Progenitor cell of endocrine pancreas (in vitro differentiated cells): ENCODE data around the gene PSMA2. TPM values are rescaled to one million over a fixed set of nuclear protein-coding genes. Genes with fewer than 3 reads are reported as not detected.

Experiments used
- DNase-seq: peaks from one replicate; pipeline ENCODE4 v3.0.0; 2021; ENCODE audit warnings: low spot score; ENCODE audit not compliant: unreplicated experiment
- H3K27ac Mint-ChIP-seq: 2 replicates; pipeline ENCODE4 v1.8.0; 2021; ENCODE audit warnings: mild to moderate bottlenecking, moderate library complexity, mixed read lengths
- H3K27me3 Mint-ChIP-seq: 2 replicates; pipeline ENCODE4 v1.8.0; 2021; ENCODE audit warnings: mixed read lengths
- H3K36me3 Mint-ChIP-seq: 2 replicates; pipeline ENCODE4 v1.8.0; 2022; ENCODE audit warnings: mixed read lengths; ENCODE audit not compliant: insufficient read depth
- H3K4me1 Mint-ChIP-seq: 2 replicates; pipeline ENCODE4 v1.8.0; 2021; ENCODE audit warnings: low read depth, mixed read lengths
- H3K4me3 Mint-ChIP-seq: 2 replicates; pipeline ENCODE4 v1.8.0; 2021; ENCODE audit warnings: low read depth, mild to moderate bottlenecking, moderate library complexity, mixed read lengths
- H3K9me3 Mint-ChIP-seq: 2 replicates; pipeline ENCODE4 v1.8.0; 2021; ENCODE audit warnings: low read depth, mixed read lengths
- total RNA-seq: library from RNA; stranded (reverse); gene quantifications from 2 replicates; pipeline ENCODE4 v1.2.1, GENCODE V29; 2021
- TF ChIP-seq, protein P1 (sequence below): fragments of 200-600 bp; sonication (generic); IDR thresholded peaks from one replicate; pipeline ENCODE4 v1.5.0; 2021; ENCODE audit warnings: antibody characterized with exemption, mild to moderate bottlenecking; ENCODE audit not compliant: unreplicated experiment

PSMA2 gene
- total RNA-seq, 1 donor from 2014 or later = 99.9 TPM

DNA sequence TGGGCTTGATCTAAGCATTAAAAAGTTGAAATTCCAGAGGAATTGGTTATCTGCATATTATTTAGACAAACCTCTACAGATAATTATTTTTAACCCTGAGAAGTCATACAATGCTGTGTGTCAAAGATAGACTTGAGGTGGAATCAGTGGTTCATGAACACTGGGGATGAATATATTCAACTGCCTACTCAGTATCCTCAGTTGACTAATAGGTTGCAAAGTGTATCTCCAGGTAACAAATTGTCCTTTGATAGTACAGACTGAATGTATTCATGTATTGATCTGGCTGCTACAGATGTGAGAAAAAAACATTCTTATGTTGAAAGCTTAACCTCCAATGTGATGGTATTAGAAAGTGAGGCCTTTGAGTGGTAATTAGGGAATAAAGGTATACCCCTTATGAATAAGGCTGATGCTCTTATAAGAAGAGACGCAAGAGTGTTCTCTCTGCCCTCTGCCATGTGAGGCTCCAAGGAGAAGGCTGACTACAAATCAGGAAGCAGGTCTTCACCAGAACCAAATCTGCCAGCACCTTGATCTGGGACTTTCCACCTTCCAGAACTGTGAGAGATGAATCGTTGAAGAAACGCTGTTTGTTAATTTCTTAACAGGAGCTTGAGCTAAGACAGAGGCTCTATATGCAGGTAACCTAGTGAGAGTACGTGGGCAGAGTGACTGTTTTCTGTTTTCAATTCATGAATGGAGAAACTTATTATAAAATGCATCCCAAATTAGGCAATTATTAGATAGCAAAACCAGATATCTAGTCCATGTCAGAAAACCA, 7.7 kb upstream of the PSMA2 start:
- no peak for DNase-seq
- no peak overlapping the region for H3K27ac Mint-ChIP-seq

DNA sequence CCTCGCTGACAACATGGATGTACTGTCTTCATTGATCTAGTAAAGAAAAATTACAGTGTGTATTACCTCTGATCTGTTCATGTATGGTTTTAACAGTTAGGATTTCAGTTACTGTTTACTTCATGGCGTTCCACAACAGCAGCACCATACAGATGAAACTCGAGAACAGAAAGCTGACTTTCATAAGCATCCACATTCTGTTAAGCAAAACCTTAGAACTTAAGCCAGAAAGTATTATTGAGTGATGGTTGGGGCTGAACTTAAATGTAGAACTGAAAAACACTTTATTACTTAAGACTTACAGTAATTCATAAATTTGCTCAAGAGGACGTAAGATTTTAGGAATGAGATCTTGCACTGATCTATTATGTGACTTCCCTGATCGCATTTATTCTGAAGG, 3.9 kb upstream of the PSMA2 start:
- TF ChIP-seq, protein P1, sequence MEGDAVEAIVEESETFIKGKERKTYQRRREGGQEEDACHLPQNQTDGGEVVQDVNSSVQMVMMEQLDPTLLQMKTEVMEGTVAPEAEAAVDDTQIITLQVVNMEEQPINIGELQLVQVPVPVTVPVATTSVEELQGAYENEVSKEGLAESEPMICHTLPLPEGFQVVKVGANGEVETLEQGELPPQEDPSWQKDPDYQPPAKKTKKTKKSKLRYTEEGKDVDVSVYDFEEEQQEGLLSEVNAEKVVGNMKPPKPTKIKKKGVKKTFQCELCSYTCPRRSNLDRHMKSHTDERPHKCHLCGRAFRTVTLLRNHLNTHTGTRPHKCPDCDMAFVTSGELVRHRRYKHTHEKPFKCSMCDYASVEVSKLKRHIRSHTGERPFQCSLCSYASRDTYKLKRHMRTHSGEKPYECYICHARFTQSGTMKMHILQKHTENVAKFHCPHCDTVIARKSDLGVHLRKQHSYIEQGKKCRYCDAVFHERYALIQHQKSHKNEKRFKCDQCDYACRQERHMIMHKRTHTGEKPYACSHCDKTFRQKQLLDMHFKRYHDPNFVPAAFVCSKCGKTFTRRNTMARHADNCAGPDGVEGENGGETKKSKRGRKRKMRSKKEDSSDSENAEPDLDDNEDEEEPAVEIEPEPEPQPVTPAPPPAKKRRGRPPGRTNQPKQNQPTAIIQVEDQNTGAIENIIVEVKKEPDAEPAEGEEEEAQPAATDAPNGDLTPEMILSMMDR = no peak
- Mint-ChIP-seq H3K9me3 (no peaks in the 10 kb centered on the region), H3K4me1 (peaks cover 18% of the 10 kb centered on the region), H3K36me3 (peaks cover 13% of the 10 kb centered on the region), H3K27me3 (no peaks in the 10 kb centered on the region), H3K4me3 (no peak overlapping the region), H3K27ac (no peak overlapping the region)
- DNase-seq = no peak

More for the DNA sequence above, 7.7 kb upstream of the PSMA2 start:
- peaks cover 13% of the 10 kb centered on the region for H3K36me3 Mint-ChIP-seq
- no peak overlapping the region for H3K4me3 Mint-ChIP-seq
- H3K27me3 Mint-ChIP-seq = no peaks in the 10 kb centered on the region
- TF ChIP-seq, protein P1 = no peak
- H3K9me3 Mint-ChIP-seq = no peaks in the 10 kb centered on the region
- no peaks in the 10 kb centered on the region for H3K4me1 Mint-ChIP-seq

DNA sequence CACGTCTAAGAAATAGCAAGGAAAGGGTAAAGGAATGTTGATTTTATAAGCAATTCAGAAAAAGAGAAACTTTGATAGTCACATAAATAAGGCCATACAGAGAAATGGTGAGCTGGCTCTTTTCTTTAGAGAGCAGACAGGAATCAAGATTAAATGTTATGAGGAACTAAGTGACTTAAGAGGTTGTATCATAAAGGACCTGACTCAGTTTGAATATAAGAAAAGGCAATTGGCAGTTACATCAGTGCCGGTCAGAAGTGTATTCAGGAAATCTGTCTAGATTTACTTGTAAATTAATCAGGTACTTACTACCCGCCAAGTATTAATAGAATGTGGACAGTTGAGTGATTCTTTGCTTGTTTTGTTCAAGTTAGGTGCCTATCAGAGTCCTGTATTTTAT, 2.3 kb upstream of the PSMA2 start:
- H3K4me3 Mint-ChIP-seq = peak overlapping the region; percentile 99
- peaks cover 29% of the 10 kb centered on the region for H3K4me1 Mint-ChIP-seq
- no peak for DNase-seq
- TF ChIP-seq, protein P1 = no peak
- peaks cover 10% of the 10 kb centered on the region for H3K36me3 Mint-ChIP-seq
- H3K27ac Mint-ChIP-seq = no peak overlapping the region
- H3K9me3 Mint-ChIP-seq = no peaks in the 10 kb centered on the region
- H3K27me3 Mint-ChIP-seq = no peaks in the 10 kb centered on the region

DNA sequence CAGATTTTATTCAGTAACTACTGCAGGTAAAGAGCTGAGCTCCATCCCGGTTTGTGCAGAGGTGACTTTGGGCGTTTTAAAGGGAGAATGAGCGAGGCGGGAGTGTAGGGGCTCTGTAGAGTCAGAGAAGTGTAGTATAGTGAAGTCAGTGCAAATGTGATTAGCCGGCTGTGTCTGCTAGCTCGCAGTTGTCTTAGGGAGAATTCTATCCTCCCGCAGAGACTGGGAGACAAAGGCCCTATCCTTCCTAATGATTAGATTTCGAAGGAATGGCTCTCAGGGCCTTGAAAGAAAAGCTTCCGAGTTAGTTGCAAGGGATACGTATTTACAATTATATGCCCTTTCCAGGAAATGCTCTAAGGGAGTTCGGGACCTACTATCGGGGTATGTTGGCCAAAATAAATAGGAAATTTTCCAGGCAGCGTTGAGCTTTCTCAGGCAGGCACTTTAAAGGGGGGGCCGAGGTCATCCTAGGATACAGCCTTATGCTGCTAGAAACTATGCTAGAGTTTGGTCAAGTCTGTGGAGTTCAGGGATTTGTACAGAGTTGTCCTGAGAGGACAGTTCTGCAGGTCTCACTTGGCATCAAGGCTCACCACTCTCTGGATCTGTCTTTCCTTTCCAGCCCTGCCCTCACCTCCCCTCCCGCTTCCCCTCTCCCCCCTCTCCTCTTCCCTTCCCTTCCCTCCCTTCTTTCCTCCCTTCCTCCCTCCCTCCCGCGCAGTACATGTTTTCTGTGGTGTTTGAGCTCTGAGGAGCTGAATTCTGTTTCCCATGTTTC, 1.0 kb upstream of the PSMA2 start:
- H3K9me3 Mint-ChIP-seq = no peaks in the 10 kb centered on the region
- H3K4me1 Mint-ChIP-seq = peaks cover 33% of the 10 kb centered on the region
- TF ChIP-seq, protein P1 = no peak
- no peaks in the 10 kb centered on the region for H3K27me3 Mint-ChIP-seq
- peak overlapping the region; percentile 97 for H3K27ac Mint-ChIP-seq
- peaks cover 9% of the 10 kb centered on the region for H3K36me3 Mint-ChIP-seq
- peak overlapping the region; percentile 99 for H3K4me3 Mint-ChIP-seq
- DNase-seq = no peak

DNA sequence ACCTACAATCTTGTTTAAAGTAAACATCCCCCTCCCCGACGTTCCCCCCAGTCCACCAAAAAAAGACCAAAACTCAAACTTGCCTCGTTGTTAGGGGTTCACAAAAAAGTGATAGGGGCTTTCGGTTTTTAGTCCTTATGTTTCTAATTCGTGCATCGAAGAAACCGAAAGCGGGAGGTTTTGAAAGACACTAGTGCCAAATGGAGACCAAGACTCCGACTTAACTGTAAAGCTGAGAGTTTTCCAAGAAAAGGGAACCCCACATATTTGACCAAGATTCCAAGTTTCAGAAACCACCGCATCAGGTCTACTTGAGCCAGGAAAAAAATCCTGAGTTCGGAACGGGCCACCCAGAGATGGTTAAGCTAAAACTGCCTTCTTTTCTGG, 534 bp downstream of the PSMA2 start:
- Mint-ChIP-seq H3K9me3 (no peaks in the 10 kb centered on the region), H3K4me1 (peaks cover 33% of the 10 kb centered on the region), H3K4me3 (peak overlapping the region; percentile 99), H3K27me3 (no peaks in the 10 kb centered on the region), H3K27ac (peak overlapping the region; percentile 97), H3K36me3 (peaks cover 7% of the 10 kb centered on the region)
- TF ChIP-seq, protein P1 = no peak
- DNase-seq = no peak
